PFSK-1 (cell line): ENCODE results near the gene HPCAL1.

Experiments
- FOXP2 ChIP-seq: optimal IDR thresholded peaks from 2 replicates; pipeline ENCODE3; 2011; ENCODE audit warnings: borderline replicate concordance, control low read depth, inconsistent platforms; ENCODE audit not compliant: insufficient read depth; ENCODE audit errors: extremely low read length, extremely low read depth
- POLR2AphosphoS5 ChIP-seq: IDR thresholded peaks from 2 replicates; pipeline ENCODE4 v1.6.1; 2012; ENCODE audit warnings: low read depth, mild to moderate bottlenecking, control low read depth, low read length, moderate library complexity
- SIN3A ChIP-seq: IDR thresholded peaks from 2 replicates; pipeline ENCODE4 v1.6.1; 2012; ENCODE audit warnings: mild to moderate bottlenecking, low read length, moderate library complexity, borderline replicate concordance; ENCODE audit not compliant: insufficient read depth
- TAF1 ChIP-seq: IDR thresholded peaks from 2 replicates; pipeline ENCODE4 v1.6.1; 2012; ENCODE audit warnings: low read length, control low read depth, borderline replicate concordance; ENCODE audit not compliant: insufficient read depth
- TF ChIP-seq, protein P1 (sequence below), 2 experiments: IDR thresholded peaks; 2 replicates each; pipeline versions ENCODE4 v1.6.1 to v1.8.0; 2011 to 2012; ENCODE audit warnings: low read depth in 2 of 2, low read length in 2 of 2, control low read depth in 1 of 2, inconsistent platforms in 1 of 2, mild to moderate bottlenecking in 1 of 2, moderate library complexity in 1 of 2; ENCODE audit not compliant: insufficient read depth in 1 of 2

- TF ChIP-seq TAF1: no peak
- no peak for TF ChIP-seq POLR2AphosphoS5
- TF ChIP-seq, protein P1, sequence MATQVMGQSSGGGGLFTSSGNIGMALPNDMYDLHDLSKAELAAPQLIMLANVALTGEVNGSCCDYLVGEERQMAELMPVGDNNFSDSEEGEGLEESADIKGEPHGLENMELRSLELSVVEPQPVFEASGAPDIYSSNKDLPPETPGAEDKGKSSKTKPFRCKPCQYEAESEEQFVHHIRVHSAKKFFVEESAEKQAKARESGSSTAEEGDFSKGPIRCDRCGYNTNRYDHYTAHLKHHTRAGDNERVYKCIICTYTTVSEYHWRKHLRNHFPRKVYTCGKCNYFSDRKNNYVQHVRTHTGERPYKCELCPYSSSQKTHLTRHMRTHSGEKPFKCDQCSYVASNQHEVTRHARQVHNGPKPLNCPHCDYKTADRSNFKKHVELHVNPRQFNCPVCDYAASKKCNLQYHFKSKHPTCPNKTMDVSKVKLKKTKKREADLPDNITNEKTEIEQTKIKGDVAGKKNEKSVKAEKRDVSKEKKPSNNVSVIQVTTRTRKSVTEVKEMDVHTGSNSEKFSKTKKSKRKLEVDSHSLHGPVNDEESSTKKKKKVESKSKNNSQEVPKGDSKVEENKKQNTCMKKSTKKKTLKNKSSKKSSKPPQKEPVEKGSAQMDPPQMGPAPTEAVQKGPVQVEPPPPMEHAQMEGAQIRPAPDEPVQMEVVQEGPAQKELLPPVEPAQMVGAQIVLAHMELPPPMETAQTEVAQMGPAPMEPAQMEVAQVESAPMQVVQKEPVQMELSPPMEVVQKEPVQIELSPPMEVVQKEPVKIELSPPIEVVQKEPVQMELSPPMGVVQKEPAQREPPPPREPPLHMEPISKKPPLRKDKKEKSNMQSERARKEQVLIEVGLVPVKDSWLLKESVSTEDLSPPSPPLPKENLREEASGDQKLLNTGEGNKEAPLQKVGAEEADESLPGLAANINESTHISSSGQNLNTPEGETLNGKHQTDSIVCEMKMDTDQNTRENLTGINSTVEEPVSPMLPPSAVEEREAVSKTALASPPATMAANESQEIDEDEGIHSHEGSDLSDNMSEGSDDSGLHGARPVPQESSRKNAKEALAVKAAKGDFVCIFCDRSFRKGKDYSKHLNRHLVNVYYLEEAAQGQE (IDR thresholded peaks at IDR 0.05; ENCODE audit: insufficient read depth in 1 of 2, low read depth in 2 of 2, low read length in 2 of 2): no peak
- no peak for TF ChIP-seq SIN3A
- TF ChIP-seq FOXP2: no peak
These were observed 48.9 kb upstream of the HPCAL1 start for GRCh38 chr2:10253596-10254372.
